Neural progenitor cell (in vitro differentiated cells): Measurements from ENCODE around the gene MDH1.

Experiments
- CTCF ChIP-seq: fragments of 200-600 bp; sonication (generic); IDR thresholded peaks from 2 replicates; pipeline ENCODE4 v1.5.1; 2017; ENCODE audit warnings: antibody characterized with exemption, mild to moderate bottlenecking
- EZH2 ChIP-seq: fragments of 200-600 bp; sonication (generic); IDR thresholded peaks from 2 replicates; pipeline ENCODE4 v1.6.1; 2017; ENCODE audit warnings: antibody characterized with exemption, mild to moderate bottlenecking, moderate library complexity
- EZH2phosphoT487 ChIP-seq: fragments of 200-600 bp; sonication (generic); IDR thresholded peaks from 2 replicates; pipeline ENCODE4 v1.6.1; 2017; ENCODE audit warnings: antibody characterized with exemption

GRCh38 chr2:63627866-63628265 is 39.1 kb downstream of the MDH1 start:
- no peak for TF ChIP-seq CTCF
- no peak for TF ChIP-seq EZH2phosphoT487
- TF ChIP-seq EZH2, result no peak
